HK-2 (cell line): ENCODE measurements around the gene SLC2A9.

ENCODE experiments used
- DNase-seq: peaks from one replicate; pipeline ENCODE4 v3.0.0-alpha.2; 2018; ENCODE audit not compliant: unreplicated experiment

Gene SLC2A9

GRCh38 chr4:10020871-10021652 is at the start of gene SLC2A9:
Gene SLC2A9 (minus strand): TSS chr4:10021497. CDS start chr4:10021429, 68 bp downstream.
- DNase-seq = no peak

GRCh38 chr4:10069075-10069642 is 47.9 kb upstream of the SLC2A9 start:
- DNase-seq = no peak

GRCh38 chr4:10066670-10067651 is 45.7 kb upstream of the SLC2A9 start:
- no peak for DNase-seq

GRCh38 chr4:10066206-10066605 is 44.9 kb upstream of the SLC2A9 start:
- DNase-seq = no peak

- peak; percentile 80 for DNase-seq
These were observed 42.4 kb upstream of the SLC2A9 start for GRCh38 chr4:10063544-10064300.

GRCh38 chr4:10061650-10062415 is 40.5 kb upstream of the SLC2A9 start:
- no peak for DNase-seq

- no peak for DNase-seq
These were observed 37.1 kb upstream of the SLC2A9 start for GRCh38 chr4:10058371-10058770.

GRCh38 chr4:10057023-10057395 is 35.7 kb upstream of the SLC2A9 start:
- DNase-seq = no peak

- DNase-seq = no peak
These were observed 35.2 kb upstream of the SLC2A9 start for GRCh38 chr4:10056334-10057022.

GRCh38 chr4:10055871-10056270 is 34.6 kb upstream of the SLC2A9 start:
- DNase-seq = no peak

GRCh38 chr4:10054571-10055041 is 33.3 kb upstream of the SLC2A9 start:
- no peak for DNase-seq

GRCh38 chr4:10053635-10054453 is 32.5 kb upstream of the SLC2A9 start:
- no peak for DNase-seq

GRCh38 chr4:10051517-10052135 is 30.3 kb upstream of the SLC2A9 start:
- DNase-seq = no peak

GRCh38 chr4:10050721-10051120 is 29.4 kb upstream of the SLC2A9 start:
- no peak for DNase-seq

- no peak for DNase-seq
These were observed 29.0 kb upstream of the SLC2A9 start for GRCh38 chr4:10050261-10050661.

GRCh38 chr4:10048941-10049697 is 27.8 kb upstream of the SLC2A9 start:
- DNase-seq = no peak

- no peak for DNase-seq
These were observed 26.7 kb upstream of the SLC2A9 start for GRCh38 chr4:10047967-10048366.

- DNase-seq = no peak
These were observed 25.2 kb upstream of the SLC2A9 start for GRCh38 chr4:10046471-10046870.
